CD4-positive, alpha-beta T cell (primary cell): ENCODE results near the gene NKX3-2. TPM values are rescaled to one million over a fixed set of nuclear protein-coding genes. Genes with fewer than 3 reads are reported as not detected.

ENCODE experiments used
- ATAC-seq: fragments of 200-7000 bp; cut with Tn5 transposase; one replicate; pipeline ENCODE4 v1.10.0; 2022; ENCODE audit warnings: mild to moderate bottlenecking; ENCODE audit not compliant: poor library complexity
- CTCF ChIA-PET: fragments of 350-600 bp; sonication (Branson Sonifier 250); formaldehyde crosslinking; loops from one replicate; lab custom pipeline; 2021; ENCODE audit warnings: antibody characterized with exemption, inconsistent platforms; lab: Charles Lee
- POLR2A ChIA-PET: fragments of 350-600 bp; sonication (Branson Sonifier 250); formaldehyde crosslinking; loops from one replicate; lab custom pipeline; 2021; ENCODE audit warnings: antibody characterized with exemption, inconsistent platforms; lab: Charles Lee
- DNase-seq, 14 experiments: peaks; one replicate each; pipeline ENCODE4 v3.0.0-alpha.2; 2013 to 2020; ENCODE audit warnings: mixed read lengths in 2 of 14
- H3K27ac ChIP-seq, 2 donors: one replicate each; pipeline versions ENCODE4 v1.5.1 to v1.7.0; 2013; ENCODE audit warnings: low read length in 2 of 2, low read depth in 1 of 2, mild to moderate bottlenecking in 1 of 2
- H3K27me3 ChIP-seq, 2 experiments: 1 replicate in 1 of 2; 2 replicates in 1 of 2; pipeline versions ENCODE4 v1.6.1 to v1.7.0; 2013; ENCODE audit warnings: low read length in 2 of 2, control low read depth in 1 of 2, mild to moderate bottlenecking in 1 of 2, moderate library complexity in 1 of 2; ENCODE audit not compliant: insufficient read depth in 2 of 2, control insufficient read depth in 1 of 2
- H3K36me3 ChIP-seq: one replicate; pipeline ENCODE4 v1.6.1; 2013; ENCODE audit warnings: low read length, control low read depth; ENCODE audit not compliant: insufficient read depth
- H3K4me1 ChIP-seq: one replicate; pipeline ENCODE4 v1.6.1; 2013; ENCODE audit warnings: low read length, control low read depth; ENCODE audit not compliant: insufficient read depth
- H3K4me3 ChIP-seq: one replicate; pipeline ENCODE4 v1.5.1; 2013; ENCODE audit warnings: mild to moderate bottlenecking, low read length, moderate library complexity
- H3K9me3 ChIP-seq, 2 experiments: 1 replicate in 1 of 2; 2 replicates in 1 of 2; pipeline versions ENCODE4 v1.6.1 to v1.7.0; 2013; ENCODE audit warnings: low read length in 2 of 2, mild to moderate bottlenecking in 2 of 2, control low read depth in 1 of 2, moderate library complexity in 1 of 2; ENCODE audit not compliant: control insufficient read depth in 1 of 2, insufficient read depth in 1 of 2
- H3K27ac Mint-ChIP-seq: one replicate; pipeline ENCODE4 v1.8.0; 2020; ENCODE audit warnings: mixed read lengths
- H3K27me3 Mint-ChIP-seq: one replicate; pipeline ENCODE4 v1.8.0; 2021; ENCODE audit warnings: mixed read lengths
- H3K36me3 Mint-ChIP-seq: one replicate; pipeline ENCODE4 v1.8.0; 2021; ENCODE audit warnings: low read depth, mixed read lengths
- H3K4me1 Mint-ChIP-seq: one replicate; pipeline ENCODE4 v1.8.0; 2021; ENCODE audit warnings: low read depth, mixed read lengths
- H3K4me3 Mint-ChIP-seq: one replicate; pipeline ENCODE4 v1.8.0; 2020; ENCODE audit warnings: mild to moderate bottlenecking, mixed read lengths
- H3K9me3 Mint-ChIP-seq: one replicate; pipeline ENCODE4 v1.8.0; 2020; ENCODE audit warnings: mixed read lengths
- CTCF ChIP-seq: fragments of 200-600 bp; IDR thresholded peaks from one replicate; pipeline ENCODE4 v1.8.0; 2022; ENCODE audit warnings: antibody characterized with exemption, mild to moderate bottlenecking
- intact Hi-C, 2 experiments: fragments of 100-400 bp; cut with DNase I in 1 of 2; cut with micrococcal nuclease in 1 of 2; formaldehyde crosslinking; loops; one replicate each; pipeline versions ENCODE4 v1.15.1 to v1.9.0; 2023 to 2025; cut with DNase I, micrococcal nuclease
- total RNA-seq, 174 experiments: library from RNA in 2 of 174; stranded (reverse) in 2 of 174; gene quantifications; one replicate each; pipeline ENCODE4 v1.2.3 and lab custom pipeline; 2021 to 2026

The NKX3-2 gene
- total RNA-seq, 2 experiments from 2014 or later, result not detected

DNA sequence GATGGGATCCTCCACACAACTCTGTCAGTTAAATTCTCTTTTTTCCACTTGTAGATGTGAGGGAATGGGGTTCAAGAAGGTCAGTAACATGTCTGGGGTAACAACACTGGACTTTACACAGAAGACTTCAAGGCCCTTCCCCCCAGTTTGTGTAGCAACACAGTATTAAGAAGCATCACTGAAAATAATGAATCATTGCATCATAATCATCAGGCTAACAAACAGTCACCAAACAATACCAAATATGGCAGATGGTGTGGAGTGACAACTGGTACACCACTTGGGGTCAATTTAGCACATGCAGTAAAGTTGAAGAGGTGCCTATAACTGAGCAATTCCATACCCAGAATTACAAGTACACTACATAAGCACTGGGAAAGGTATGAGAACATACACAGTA lies 44.6 kb upstream of the NKX3-2 start:
- Mint-ChIP-seq H3K4me1 (no peaks in the 10 kb centered on the region), H3K27me3 (no peaks in the 10 kb centered on the region), H3K36me3 (peaks cover 89% of the 10 kb centered on the region), H3K27ac (no peak overlapping the region), H3K4me3 (no peak overlapping the region), H3K9me3 (no peaks in the 10 kb centered on the region)
- intact Hi-C loops, result no loop called here
- no peak for TF ChIP-seq CTCF
- Histone ChIP-seq H3K9me3 (no peaks in the 10 kb centered on the region), H3K27ac (no peak overlapping the region), H3K27me3 (no peaks in the 10 kb centered on the region), H3K36me3 (peaks cover 88% of the 10 kb centered on the region), H3K4me1 (no peaks in the 10 kb centered on the region), H3K4me3 (no peak overlapping the region)
- ATAC-seq (no peak), DNase-seq (no peak)
- ChIA-PET CTCF (no interaction called here), POLR2A (no interaction called here)

DNA sequence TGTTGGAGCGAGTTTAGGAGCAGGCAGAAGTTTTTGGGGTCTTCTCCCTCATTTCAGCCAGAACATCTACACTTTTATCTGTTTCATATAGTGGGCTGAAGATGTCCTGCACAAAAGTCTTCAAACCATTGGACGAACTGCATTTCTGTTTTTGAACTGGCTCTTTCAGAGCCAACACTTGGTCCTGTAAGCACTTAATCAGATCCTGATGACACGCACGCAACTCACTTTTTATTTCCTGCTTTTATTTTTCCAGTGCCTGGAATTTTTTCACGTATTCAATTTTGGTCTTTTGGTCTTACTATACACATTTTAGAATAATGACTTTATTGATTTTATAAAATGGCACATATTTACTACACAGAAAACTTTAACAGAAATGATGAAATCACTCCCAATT lies 40.2 kb upstream of the NKX3-2 start:
- Mint-ChIP-seq H3K4me1 (no peaks in the 10 kb centered on the region), H3K36me3 (peaks cover 91% of the 10 kb centered on the region), H3K27ac (no peak overlapping the region), H3K4me3 (no peak overlapping the region), H3K27me3 (no peaks in the 10 kb centered on the region), H3K9me3 (no peaks in the 10 kb centered on the region)
- Histone ChIP-seq H3K9me3 (no peaks in the 10 kb centered on the region), H3K4me3 (no peak overlapping the region), H3K27ac (no peak overlapping the region), H3K27me3 (no peaks in the 10 kb centered on the region), H3K4me1 (no peaks in the 10 kb centered on the region), H3K36me3 (peaks cover 96% of the 10 kb centered on the region)
- ATAC-seq (no peak), DNase-seq (no peak)
- intact Hi-C loops, result no loop called here
- POLR2A ChIA-PET, result no interaction called here
- CTCF ChIA-PET, result no interaction called here
- no peak for TF ChIP-seq CTCF

DNA sequence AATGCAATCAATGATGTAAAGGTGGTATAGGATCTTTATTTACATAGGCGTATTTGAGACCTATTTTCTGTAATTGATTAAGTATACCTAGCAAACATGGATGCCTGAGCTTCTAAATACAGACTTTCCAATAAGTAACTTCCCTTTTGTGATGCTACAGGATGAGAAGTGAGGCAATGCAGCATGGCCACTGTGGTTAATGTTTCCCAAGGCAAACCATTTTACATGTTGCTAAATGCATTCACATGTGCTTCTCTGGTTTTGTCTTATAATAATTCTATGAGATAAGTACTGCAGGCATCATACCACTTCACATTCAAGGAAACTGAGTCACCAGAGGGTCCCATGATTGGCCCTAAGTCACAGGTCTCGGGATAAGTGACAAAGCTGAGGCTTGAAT lies 35.7 kb upstream of the NKX3-2 start:
- peaks cover 91% of the 10 kb centered on the region for H3K36me3 ChIP-seq
- Mint-ChIP-seq H3K4me1 (no peaks in the 10 kb centered on the region), H3K27me3 (no peaks in the 10 kb centered on the region), H3K4me3 (no peak overlapping the region), H3K9me3 (no peaks in the 10 kb centered on the region), H3K27ac (no peak overlapping the region), H3K36me3 (peaks cover 94% of the 10 kb centered on the region)
- H3K4me3 ChIP-seq, result no peak overlapping the region
- H3K27ac ChIP-seq, result no peak overlapping the region
- CTCF ChIA-PET, result no interaction called here
- ATAC-seq (no peak), DNase-seq (no peak)
- H3K9me3 ChIP-seq, result no peaks in the 10 kb centered on the region
- POLR2A ChIA-PET, result interaction anchor here (0.8 kb wide), 1 partner anchor 31 kb away, joined by 3 read pairs; no protein-coding TSS in a partner anchor
- no peaks in the 10 kb centered on the region for H3K4me1 ChIP-seq
- no peaks in the 10 kb centered on the region for H3K27me3 ChIP-seq
- intact Hi-C loops, result no loop called here
- no peak for TF ChIP-seq CTCF
